ENCODE results near the gene LIPE. TPM values are rescaled to one million over a fixed set of nuclear protein-coding genes. Genes with fewer than 3 reads are reported as not detected.
A peak's percentile ranks its signal among the peaks of the same experiment; 100 is the strongest.

Gene LIPE
- total RNA-seq, 2 donors from 2014 or later, result 9.6 to 16.0 TPM

DNA sequence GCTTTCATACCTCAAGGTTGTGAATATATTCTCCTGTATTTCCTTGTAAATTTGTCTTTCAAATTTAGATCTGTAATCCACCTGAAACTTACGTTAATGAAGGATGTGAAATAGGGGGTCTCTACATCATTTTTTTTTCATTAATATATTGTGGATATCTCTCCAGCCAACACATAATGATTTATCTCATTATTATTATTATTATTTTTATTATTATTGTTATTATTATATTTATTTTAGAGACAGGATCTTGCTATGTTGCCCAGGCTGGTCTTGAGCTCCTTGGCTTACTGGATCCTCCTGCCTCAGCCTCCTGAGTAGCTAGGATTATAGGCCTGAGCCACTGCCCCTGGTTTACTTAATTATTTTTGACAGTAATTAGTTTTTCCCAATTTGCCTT, 4.3 kb upstream of the LIPE start:
- no peak overlapping the region for H3K9ac ChIP-seq (ENCODE audit: low read depth in 2 of 2, low read length in 2 of 2)
- peaks cover 5% of the 10 kb centered on the region for H3K4me1 ChIP-seq
- intact Hi-C loops (cut with DNase I), result no loop called here
- H3K27me3 ChIP-seq, result no peaks in the 10 kb centered on the region
- no peaks in the 10 kb centered on the region for H3K9me3 ChIP-seq
- TF ChIP-seq, protein P1, sequence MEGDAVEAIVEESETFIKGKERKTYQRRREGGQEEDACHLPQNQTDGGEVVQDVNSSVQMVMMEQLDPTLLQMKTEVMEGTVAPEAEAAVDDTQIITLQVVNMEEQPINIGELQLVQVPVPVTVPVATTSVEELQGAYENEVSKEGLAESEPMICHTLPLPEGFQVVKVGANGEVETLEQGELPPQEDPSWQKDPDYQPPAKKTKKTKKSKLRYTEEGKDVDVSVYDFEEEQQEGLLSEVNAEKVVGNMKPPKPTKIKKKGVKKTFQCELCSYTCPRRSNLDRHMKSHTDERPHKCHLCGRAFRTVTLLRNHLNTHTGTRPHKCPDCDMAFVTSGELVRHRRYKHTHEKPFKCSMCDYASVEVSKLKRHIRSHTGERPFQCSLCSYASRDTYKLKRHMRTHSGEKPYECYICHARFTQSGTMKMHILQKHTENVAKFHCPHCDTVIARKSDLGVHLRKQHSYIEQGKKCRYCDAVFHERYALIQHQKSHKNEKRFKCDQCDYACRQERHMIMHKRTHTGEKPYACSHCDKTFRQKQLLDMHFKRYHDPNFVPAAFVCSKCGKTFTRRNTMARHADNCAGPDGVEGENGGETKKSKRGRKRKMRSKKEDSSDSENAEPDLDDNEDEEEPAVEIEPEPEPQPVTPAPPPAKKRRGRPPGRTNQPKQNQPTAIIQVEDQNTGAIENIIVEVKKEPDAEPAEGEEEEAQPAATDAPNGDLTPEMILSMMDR (IDR thresholded peaks at IDR 0.05), result no peak
- no peaks in the 10 kb centered on the region for H3K36me3 ChIP-seq
- no peak overlapping the region for H3K4me3 ChIP-seq
- H3K27ac ChIP-seq, result no peak overlapping the region
- DNase-seq, result no peak

DNA sequence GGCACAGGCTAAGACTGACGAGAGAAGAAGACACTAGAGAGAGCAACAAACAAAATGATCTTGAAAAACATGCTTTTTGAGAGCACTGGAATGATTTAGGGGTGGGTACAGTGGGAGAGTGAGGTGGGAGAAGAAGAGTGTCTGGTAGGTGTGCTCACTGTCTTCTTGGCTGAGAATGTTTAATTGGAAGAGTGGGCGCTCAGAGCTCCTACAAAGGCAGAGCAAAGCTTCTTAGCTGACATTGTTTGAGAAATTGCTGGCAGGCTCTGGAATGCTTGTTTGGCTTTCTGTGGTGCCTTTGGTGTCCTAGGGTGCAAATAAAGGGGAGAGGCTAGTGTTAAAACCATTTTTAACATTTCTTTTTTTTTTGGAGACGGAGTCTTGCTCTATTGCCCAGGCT, 1.5 kb upstream of the LIPE start:
- no peaks in the 10 kb centered on the region for H3K36me3 ChIP-seq
- H3K4me3 ChIP-seq, result no peak overlapping the region
- H3K9ac ChIP-seq (ENCODE audit: low read depth in 2 of 2, low read length in 2 of 2), result no peak overlapping the region
- intact Hi-C loops (cut with DNase I), result no loop called here
- no peaks in the 10 kb centered on the region for H3K27me3 ChIP-seq
- H3K4me1 ChIP-seq, result peaks cover 5% of the 10 kb centered on the region
- TF ChIP-seq, protein P1 (IDR thresholded peaks at IDR 0.05), result no peak
- H3K9me3 ChIP-seq, result no peaks in the 10 kb centered on the region
- no peak for DNase-seq
- H3K27ac ChIP-seq, result no peak overlapping the region

GRCh38 chr19:42426643-42427042, 545 bp downstream of the LIPE start:
- Histone ChIP-seq H3K36me3 (no peaks in the 10 kb centered on the region), H3K27me3 (no peaks in the 10 kb centered on the region), H3K9ac (ENCODE audit: low read depth in 2 of 2, low read length in 2 of 2) (no peak overlapping the region), H3K27ac (no peak overlapping the region), H3K4me3 (no peak overlapping the region), H3K9me3 (no peaks in the 10 kb centered on the region), H3K4me1 (peaks cover 11% of the 10 kb centered on the region)
- DNase-seq, result no peak
- TF ChIP-seq, protein P1 (IDR thresholded peaks at IDR 0.05), result no peak
- intact Hi-C loops (cut with DNase I), result no loop called here

DNA sequence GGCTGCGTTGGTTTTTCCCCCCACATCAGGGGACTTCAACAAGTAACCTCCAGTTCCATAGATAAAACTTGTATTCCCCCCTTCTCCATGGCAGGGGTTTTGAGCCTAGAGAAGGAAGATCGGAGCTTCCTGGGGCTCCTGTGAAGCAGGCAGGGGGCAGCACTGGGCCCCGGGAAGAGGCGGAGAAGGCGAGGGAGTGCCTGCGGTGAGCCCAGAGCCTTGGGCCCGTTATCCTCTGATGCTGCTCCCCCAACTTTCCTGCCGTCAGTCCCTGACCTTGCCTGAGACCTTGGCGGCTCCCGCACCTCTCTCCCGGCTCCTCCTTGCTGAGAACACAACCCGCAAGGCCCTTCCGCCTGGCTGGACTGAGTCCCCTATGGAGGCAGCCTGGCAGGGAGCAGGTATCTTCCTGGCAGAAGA, 2.5 kb downstream of the LIPE start:
- Histone ChIP-seq H3K27me3 (no peaks in the 10 kb centered on the region), H3K9me3 (no peaks in the 10 kb centered on the region), H3K9ac (ENCODE audit: low read depth in 2 of 2, low read length in 2 of 2) (no peak overlapping the region), H3K4me3 (no peak overlapping the region), H3K27ac (no peak overlapping the region), H3K36me3 (no peaks in the 10 kb centered on the region), H3K4me1 (peaks cover 12% of the 10 kb centered on the region)
- intact Hi-C loops (cut with DNase I), result no loop called here
- TF ChIP-seq, protein P1 (IDR thresholded peaks at IDR 0.05), result no peak
- no peak for DNase-seq

- no peaks in the 10 kb centered on the region for H3K36me3 ChIP-seq
- H3K4me1 ChIP-seq, result peaks cover 12% of the 10 kb centered on the region
- no peaks in the 10 kb centered on the region for H3K27me3 ChIP-seq
- TF ChIP-seq, protein P1 (IDR thresholded peaks at IDR 0.05), result no peak
- no peak overlapping the region for H3K27ac ChIP-seq
- no peak for DNase-seq
- H3K9ac ChIP-seq (ENCODE audit: low read depth in 2 of 2, low read length in 2 of 2), result peak overlapping the region in 1 of 2 donors; percentile 5
- H3K9me3 ChIP-seq, result no peaks in the 10 kb centered on the region
- no peak overlapping the region for H3K4me3 ChIP-seq
- intact Hi-C loops (cut with DNase I), result no loop called here
These were observed 2.9 kb downstream of the LIPE start for GRCh38 chr19:42424345-42424707.

Data from colonic mucosa (tissue), 4 donors.